Prostate gland (tissue), 1 donor: ENCODE data around the gene INPP5D.

Experiments used
- POLR2A ChIP-seq: fragments of 450-650 bp; IDR thresholded peaks from one replicate; pipeline ENCODE4 v1.6.1; 2016; ENCODE audit warnings: antibody characterized with exemption, mild to moderate bottlenecking
- POLR2AphosphoS5 ChIP-seq: sonication (generic); formaldehyde crosslinking; IDR thresholded peaks from one replicate; pipeline ENCODE4 v1.6.1; 2017; ENCODE audit warnings: antibody characterized with exemption

DNA sequence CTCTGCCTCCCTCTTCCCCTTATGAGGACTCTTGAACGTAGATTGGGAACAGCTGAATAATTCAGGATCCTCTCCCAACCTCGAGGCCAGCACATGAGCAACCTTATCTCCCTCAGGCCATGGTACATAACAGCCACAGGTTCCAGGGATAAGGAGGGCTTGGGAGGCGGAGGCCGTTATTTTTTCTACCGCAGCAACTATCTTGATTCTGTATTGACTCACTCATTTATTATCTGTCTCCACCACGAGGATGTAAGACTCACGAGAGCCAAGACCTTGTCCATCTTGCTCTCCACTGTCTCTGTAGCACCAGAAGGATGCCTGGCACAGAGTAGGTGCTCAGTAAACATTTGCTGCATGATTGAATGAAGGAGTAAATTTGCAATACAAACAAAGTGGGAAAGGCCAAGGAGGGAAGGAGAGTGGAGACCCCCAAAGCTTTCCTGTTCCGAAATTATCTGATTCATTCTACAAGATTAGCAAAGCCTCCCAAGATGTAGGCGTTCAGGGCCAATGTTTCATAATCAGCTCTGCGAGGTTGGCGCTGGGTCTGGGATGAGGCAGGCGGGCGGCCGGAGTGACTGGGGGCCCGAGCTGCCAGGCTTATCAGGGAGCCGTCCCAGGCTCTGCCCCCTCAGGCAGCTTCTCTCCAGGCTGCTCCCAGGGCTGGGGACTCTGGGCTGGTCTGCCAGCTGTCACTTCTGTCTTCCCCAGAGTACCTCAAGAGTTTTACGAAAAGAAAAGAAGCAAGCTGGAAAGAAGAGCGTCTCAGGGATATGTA is 31.6 kb downstream of the INPP5D start:
- TF ChIP-seq POLR2A (no peak), POLR2AphosphoS5 (no peak)
